Vagina (tissue), 2 donors: ENCODE results near the gene NPAS3. TPM values are rescaled to one million over a fixed set of nuclear protein-coding genes. Genes with fewer than 3 reads are reported as not detected.
A peak's percentile ranks its signal among the peaks of the same experiment; 100 is the strongest.

Experiments used
- DNase-seq, 2 donors: peaks; one replicate each; pipeline ENCODE4 v3.0.0-alpha.2; 2017; ENCODE audit errors: extremely low spot score in 2 of 2
- H3K27ac ChIP-seq: fragments of 200-600 bp; sonication (generic); one replicate; pipeline ENCODE4 v1.5.1; 2019
- H3K27me3 ChIP-seq: fragments of 200-600 bp; sonication (generic); one replicate; pipeline ENCODE4 v1.5.1; 2019
- H3K36me3 ChIP-seq, 2 donors: fragments of 200-600 bp; sonication (generic); one replicate each; pipeline ENCODE4 v1.5.1; 2017 to 2019
- H3K4me1 ChIP-seq: fragments of 200-600 bp; sonication (generic); one replicate; pipeline ENCODE4 v1.5.1; 2019
- H3K4me3 ChIP-seq, 2 donors: fragments of 200-600 bp; sonication (generic); 1 replicate in 1 of 2; 2 replicates in 1 of 2; pipeline ENCODE4 v1.5.1; 2016 to 2019
- H3K9me3 ChIP-seq: fragments of 200-600 bp; sonication (generic); one replicate; pipeline ENCODE4 v1.5.1; 2019
- CTCF ChIP-seq, 3 experiments: fragments of 450-650 bp in 2 of 3; fragments of 200-600 bp in 1 of 3; sonication (generic) in 1 of 3; IDR thresholded peaks; one replicate each; pipeline ENCODE4 v1.5.1; 2017 to 2019; ENCODE audit warnings: antibody characterized with exemption in 3 of 3, mild to moderate bottlenecking in 2 of 3, moderate library complexity in 2 of 3
- POLR2A ChIP-seq, 2 donors: fragments of 450-650 bp; IDR thresholded peaks; one replicate each; pipeline ENCODE4 v1.6.1; 2017; ENCODE audit warnings: antibody characterized with exemption in 2 of 2, mild to moderate bottlenecking in 2 of 2, moderate library complexity in 2 of 2
- POLR2AphosphoS5 ChIP-seq, 2 donors: sonication (generic); formaldehyde crosslinking; IDR thresholded peaks; one replicate each; pipeline ENCODE4 v1.9.0; 2017; ENCODE audit warnings: antibody characterized with exemption in 2 of 2, mild to moderate bottlenecking in 2 of 2, low read depth in 1 of 2; ENCODE audit not compliant: insufficient read depth in 1 of 2
- intact Hi-C: fragments of 100-400 bp; cut with DNase I; formaldehyde crosslinking; loops from one replicate; pipeline ENCODE4 v1.15.1; 2023
- total RNA-seq: library from RNA; depleted of rRNA; stranded (reverse); fragments of >200 nt; gene quantifications from one replicate; pipeline ENCODE4 v1.2.3, GENCODE V29; 2016

The NPAS3 gene
- total RNA-seq, 1 donor from 2014 or later: 1.2 TPM

- H3K4me3 ChIP-seq: no peak overlapping the region
- no peak overlapping the region for H3K27ac ChIP-seq
- H3K27me3 ChIP-seq: no peaks in the 10 kb centered on the region
- no peaks in the 10 kb centered on the region for H3K9me3 ChIP-seq
- TF ChIP-seq POLR2AphosphoS5 (IDR thresholded peaks at IDR 0.05; ENCODE audit: insufficient read depth in 1 of 2, low read depth in 1 of 2) (no peak), CTCF (IDR thresholded peaks at IDR 0.05) (peak; percentile 58 to 79 (median 71))
- no peaks in the 10 kb centered on the region for H3K36me3 ChIP-seq
- intact Hi-C loops: no loop called here
- no peaks in the 10 kb centered on the region for H3K4me1 ChIP-seq
- peak in 1 of 2 donors; percentile 58 for DNase-seq
These were observed 900.8 kb downstream of the NPAS3 start for GRCh38 chr14:33839193-33840076.

- H3K27ac ChIP-seq: no peak overlapping the region
- no peak for TF ChIP-seq CTCF (IDR thresholded peaks at IDR 0.05)
- TF ChIP-seq POLR2AphosphoS5 (IDR thresholded peaks at IDR 0.05; ENCODE audit: insufficient read depth in 1 of 2, low read depth in 1 of 2): no peak
- TF ChIP-seq POLR2A (IDR thresholded peaks at IDR 0.05): no peak
- intact Hi-C loops: no loop called here
These were observed 902.1 kb downstream of the NPAS3 start for GRCh38 chr14:33840797-33841196.

GRCh38 chr14:33842299-33842698 is 903.6 kb downstream of the NPAS3 start:
- DNase-seq: no peak
- TF ChIP-seq POLR2AphosphoS5 (IDR thresholded peaks at IDR 0.05; ENCODE audit: insufficient read depth in 1 of 2, low read depth in 1 of 2) (no peak), POLR2A (IDR thresholded peaks at IDR 0.05) (no peak), CTCF (IDR thresholded peaks at IDR 0.05) (no peak)
- H3K4me1 ChIP-seq: no peaks in the 10 kb centered on the region
- intact Hi-C loops: no loop called here
- no peak overlapping the region for H3K4me3 ChIP-seq
- H3K36me3 ChIP-seq: no peaks in the 10 kb centered on the region
- H3K27me3 ChIP-seq: no peaks in the 10 kb centered on the region
- no peak overlapping the region for H3K27ac ChIP-seq
- no peaks in the 10 kb centered on the region for H3K9me3 ChIP-seq

More at GRCh38 chr14:33840797-33841196, 902.1 kb downstream of the NPAS3 start:
- Histone ChIP-seq H3K36me3 (no peaks in the 10 kb centered on the region), H3K9me3 (no peaks in the 10 kb centered on the region), H3K4me1 (no peaks in the 10 kb centered on the region), H3K4me3 (no peak overlapping the region), H3K27me3 (no peaks in the 10 kb centered on the region)
- DNase-seq: no peak

- H3K27me3 ChIP-seq: no peaks in the 10 kb centered on the region
- H3K36me3 ChIP-seq: no peaks in the 10 kb centered on the region
- no peak for TF ChIP-seq CTCF (IDR thresholded peaks at IDR 0.05)
- no peak for TF ChIP-seq POLR2A (IDR thresholded peaks at IDR 0.05)
- no peak for TF ChIP-seq POLR2AphosphoS5 (IDR thresholded peaks at IDR 0.05; ENCODE audit: insufficient read depth in 1 of 2, low read depth in 1 of 2)
- peak in 1 of 2 donors; percentile 69 for DNase-seq
- no peaks in the 10 kb centered on the region for H3K4me1 ChIP-seq
- intact Hi-C loops: no loop called here
- H3K4me3 ChIP-seq: no peak overlapping the region
- no peaks in the 10 kb centered on the region for H3K9me3 ChIP-seq
- no peak overlapping the region for H3K27ac ChIP-seq
These were observed 905.4 kb downstream of the NPAS3 start for GRCh38 chr14:33844118-33844517.
